Activated naive CD8-positive, alpha-beta T cell treated with anti-CD3 and anti-CD28 coated beads, Interleukin-2, amount 50 U/mL, for 16 hours (primary cell): ENCODE data around the gene GFRA1.

ENCODE experiments used
- DNase-seq: peaks from one replicate; pipeline ENCODE4 v3.0.0-alpha.2; 2020; ENCODE audit warnings: low read depth, low spot score

GFRA1 gene

DNA sequence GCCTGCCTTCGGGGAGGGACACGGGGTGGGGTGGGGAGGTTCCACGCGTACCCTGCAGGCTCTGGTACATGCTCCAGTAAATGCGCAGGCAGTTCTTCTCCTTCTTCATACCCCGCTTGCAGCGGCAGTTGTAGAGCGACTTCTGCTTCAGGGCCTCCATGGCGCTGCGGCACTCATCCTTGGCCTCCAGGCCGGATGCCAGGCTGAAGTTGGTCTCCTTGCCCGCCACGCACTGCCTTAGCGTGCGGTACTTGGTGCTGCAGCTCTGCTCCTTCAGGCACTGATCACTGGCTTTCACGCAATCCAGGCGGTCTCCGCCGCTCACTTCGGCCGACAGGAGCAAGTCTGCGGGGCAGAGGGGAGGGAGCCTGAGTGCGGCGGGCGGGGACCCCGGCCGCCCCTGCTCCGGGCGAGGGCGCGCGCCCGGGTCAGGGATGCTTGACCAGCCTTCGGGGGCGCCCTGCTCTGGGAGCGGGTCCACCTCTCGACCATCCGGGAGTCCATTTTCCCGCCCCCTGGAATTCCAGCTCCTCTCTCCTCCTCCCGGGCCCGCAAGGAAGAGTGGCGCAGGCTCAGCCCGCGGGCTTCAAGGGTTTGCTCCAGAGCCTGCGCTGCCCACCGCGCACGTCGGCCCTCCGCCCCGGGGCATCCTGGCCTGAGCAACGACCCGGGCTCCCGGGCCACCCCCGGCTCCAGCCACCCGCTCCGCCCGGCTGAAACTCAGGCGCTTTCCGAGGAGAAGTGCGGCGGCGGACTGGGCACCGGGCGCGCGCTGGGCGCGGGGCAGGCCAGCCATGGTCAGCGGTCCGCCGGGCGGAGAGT, 2.0 kb downstream of the GFRA1 start:
- DNase-seq = no peak

DNA sequence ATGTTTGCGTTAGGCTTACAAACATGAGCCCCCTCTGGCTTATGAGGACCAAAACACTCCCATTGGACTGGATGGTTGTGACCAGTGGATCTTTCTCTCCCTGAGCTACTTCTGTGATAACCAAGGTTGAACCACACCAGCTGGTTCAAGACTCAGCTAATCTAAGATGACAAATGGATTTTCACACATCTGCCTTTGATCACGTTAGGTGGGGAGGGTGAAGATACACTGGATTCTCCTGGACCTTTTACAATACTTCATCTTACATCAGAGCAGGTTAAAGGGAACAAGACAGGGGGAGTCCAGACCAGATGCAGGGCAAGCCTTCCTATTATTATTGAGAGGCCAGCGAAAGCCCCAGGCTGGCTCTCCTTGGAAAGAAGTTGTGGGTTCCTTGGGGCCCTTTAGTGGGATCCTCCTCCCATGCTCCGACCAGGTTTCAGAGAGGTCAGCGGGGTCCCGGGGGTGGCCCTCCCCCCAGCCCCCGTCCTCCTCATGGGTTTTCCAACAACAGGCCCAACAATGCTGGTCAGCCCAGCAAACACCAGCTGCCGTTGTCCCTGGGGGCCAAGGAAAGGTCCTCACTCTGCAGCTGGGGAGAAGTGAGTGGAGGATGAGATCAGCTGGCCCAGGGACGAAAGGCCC, 2.8 kb downstream of the GFRA1 start:
- no peak for DNase-seq

DNA sequence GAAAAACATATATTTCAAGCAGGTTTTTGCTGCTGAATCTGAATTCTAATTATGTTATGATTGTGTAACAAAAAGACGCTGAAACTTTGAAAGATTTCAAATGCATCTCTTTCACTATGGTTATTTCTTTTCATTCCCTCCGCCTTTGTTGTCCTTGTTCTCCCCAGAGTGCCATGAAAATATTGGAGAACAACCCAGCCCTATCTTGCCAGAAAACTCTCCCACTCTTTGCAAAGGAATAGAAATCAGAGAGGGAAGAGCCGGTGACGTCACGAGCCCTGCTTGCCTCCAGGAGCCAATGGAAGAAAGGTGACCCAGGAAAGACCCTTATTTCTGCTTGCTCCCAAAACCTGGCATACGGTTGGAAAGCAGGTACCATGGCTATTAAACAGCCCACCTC, 3.4 kb downstream of the GFRA1 start:
- DNase-seq = no peak

DNA sequence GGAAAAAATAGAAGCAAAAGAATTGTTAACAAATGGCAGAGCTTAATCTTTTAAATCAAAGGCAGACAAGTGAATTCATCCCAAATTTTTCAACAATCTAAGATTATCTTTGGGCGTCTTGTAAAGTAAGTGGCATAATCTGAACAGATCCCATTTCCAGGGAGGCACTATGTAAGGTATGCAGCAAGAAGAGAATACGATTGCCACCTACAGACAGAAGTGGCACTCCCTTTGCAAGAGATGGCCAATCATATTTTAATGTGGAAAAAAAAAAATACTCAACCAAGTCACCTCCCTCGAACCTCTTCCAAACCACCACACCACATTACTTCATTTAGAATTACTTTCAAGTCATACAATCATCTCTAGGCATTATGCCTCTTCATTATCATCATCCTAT, 4.0 kb downstream of the GFRA1 start:
- no peak for DNase-seq

DNA sequence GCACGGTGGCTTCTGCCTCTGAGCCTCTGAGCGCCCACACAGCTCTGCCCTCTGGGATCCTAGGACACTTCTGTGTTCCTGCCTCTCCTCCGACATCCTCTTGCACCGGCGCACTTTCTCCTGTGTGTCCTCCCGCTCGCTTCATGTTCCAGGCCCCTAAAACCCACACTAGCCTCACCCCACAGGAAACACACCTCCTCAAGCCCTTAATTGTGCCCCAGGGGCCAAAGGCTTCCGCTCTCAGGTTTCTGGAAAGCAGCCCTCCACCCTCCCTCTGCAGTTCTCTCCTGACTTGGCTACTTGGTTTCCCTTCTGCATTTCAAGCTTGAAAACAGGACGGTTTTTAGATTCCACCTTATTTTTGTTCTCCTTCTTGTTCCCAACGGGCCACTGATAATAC, 7.3 kb downstream of the GFRA1 start:
- no peak for DNase-seq

DNA sequence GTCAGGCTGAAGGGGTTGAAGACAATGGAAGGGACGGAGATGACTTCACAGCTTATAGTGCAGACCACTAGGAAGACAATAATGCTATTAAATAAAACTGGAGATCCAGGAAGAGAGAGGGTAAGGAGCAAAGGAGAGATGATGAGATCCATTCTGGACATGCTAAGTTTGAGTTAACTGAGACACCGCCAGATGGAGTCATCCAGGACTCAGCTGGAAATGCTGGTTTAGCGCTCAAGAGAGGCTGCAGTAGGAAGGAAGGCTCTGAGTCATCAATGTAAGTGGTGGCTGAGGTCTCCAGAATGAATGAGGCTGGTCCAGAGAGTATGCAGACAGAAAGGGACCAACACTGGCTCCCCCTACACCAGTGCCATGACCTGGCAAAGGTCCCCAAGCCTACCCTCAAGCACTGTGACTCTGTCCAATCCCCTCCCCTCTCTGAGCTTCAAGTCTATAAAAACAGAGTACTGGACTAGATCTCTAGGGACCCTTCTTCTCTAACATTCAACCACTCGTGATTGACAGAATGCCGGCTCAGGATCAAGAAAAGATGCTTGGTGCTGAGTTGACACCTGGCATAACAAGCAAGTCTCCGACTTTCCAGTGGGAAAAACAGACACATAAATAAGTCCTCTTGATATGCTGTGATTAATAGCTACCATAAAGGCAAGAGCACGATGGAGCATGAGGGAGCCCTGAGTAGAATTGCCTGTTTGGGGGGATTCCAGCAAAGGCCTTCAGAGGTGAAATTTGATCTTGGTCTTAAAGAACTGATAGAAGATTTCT, 8.9 kb downstream of the GFRA1 start:
- DNase-seq = no peak

- DNase-seq = no peak
These were observed 10.3 kb downstream of the GFRA1 start for GRCh38 chr10:116262678-116263077.

DNA sequence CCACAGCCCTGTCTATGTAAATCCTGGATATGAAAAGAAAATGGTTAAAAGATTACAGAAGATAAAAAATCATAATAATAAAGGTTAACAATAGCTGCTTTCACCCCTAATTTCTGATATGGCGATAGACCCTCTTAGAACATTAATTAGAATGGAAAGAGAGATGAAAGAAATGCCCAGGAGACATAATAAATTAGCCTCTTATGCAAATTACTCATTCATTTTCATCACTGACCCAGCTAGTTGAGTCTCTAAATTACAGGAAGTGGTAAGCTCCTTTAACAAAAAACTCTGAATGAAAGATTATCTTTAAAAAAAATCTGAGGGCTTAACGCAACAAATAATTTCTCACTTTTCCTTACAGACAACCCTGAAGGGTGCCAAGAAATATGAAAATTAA, 12.4 kb downstream of the GFRA1 start:
- no peak for DNase-seq

GRCh38 chr10:116259638-116260037, 13.4 kb downstream of the GFRA1 start:
- no peak for DNase-seq

- no peak for DNase-seq
These were observed 15.2 kb downstream of the GFRA1 start for GRCh38 chr10:116257785-116258184.

GRCh38 chr10:116256752-116257259, 16.2 kb downstream of the GFRA1 start:
- DNase-seq = no peak

- no peak for DNase-seq
These were observed 16.9 kb downstream of the GFRA1 start for GRCh38 chr10:116255886-116256751.

DNA sequence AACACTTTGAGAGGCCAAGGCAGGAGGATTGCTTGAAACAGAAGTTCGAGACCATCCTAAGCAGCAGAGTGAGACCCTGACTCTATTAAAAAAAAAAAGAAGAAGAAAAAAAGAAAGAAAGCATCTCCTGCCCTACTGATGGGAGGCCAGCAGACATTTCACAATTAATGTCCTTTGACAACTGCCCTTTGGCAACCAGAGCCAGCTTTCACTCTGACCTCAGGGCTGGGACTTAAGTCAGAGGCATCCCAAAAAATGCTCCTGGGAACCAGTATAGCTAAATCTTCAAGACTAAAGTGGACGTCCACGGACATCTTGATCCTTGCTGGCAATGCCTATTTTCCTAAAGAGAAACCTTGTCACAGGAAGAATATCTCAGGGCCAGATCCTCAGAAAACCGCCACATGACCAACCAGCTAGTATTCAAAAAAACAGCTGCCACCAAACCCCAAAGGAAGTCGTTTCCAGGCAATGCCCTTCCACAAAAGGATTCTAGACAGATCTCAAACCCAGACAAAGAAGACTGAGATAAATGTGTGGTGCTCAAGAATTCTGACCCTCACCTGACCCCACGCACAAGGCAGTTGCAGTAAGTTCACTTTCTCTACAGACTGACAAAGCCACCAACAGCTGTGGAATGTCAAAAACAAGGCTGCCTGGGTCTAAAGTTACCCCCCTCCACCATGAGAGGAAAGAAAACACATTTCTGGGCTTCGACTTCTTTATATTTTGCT, 18.4 kb downstream of the GFRA1 start:
- DNase-seq = no peak

DNA sequence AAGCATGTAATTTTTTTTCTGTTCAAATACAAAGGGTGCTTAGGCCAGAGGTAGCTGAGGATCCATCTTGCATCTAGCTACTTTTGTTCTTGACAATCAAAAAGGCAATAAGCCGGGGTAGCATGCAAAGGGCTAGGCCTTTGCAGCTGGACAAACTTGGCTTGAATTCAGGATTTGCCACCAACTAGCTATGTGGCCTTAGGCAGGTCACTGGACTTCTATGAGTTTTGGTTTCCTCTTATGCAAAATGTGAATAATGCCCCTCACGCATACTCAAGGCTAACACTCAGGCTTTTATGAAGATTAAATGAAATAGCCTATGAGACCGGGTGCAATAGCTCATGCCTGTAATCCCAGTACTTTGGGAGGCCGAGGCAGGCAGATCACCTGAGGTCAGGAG, 19.3 kb downstream of the GFRA1 start:
- no peak for DNase-seq

GRCh38 chr10:116251602-116252395, 21.2 kb downstream of the GFRA1 start:
- DNase-seq = no peak

GRCh38 chr10:116247691-116248090, 25.3 kb downstream of the GFRA1 start:
- no peak for DNase-seq

DNA sequence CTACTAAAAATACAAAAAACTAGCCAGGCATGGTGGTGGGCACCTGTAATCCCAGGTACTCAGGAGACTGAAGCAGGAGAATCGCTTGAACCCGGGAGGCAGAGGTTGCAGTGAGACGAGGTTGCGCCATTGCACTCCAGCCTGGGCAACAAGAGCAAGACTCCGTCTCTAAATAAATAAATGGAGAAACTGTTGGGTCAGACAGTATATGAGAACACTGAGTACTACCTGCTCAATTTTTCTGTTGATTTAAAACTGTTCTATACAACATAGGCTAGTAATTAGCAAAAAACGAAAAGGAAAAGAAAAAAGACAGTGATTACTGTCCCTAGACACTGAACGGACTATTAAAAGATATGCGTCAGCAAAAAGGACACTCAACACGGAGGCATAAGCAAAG, 26.7 kb downstream of the GFRA1 start:
- DNase-seq = no peak

DNA sequence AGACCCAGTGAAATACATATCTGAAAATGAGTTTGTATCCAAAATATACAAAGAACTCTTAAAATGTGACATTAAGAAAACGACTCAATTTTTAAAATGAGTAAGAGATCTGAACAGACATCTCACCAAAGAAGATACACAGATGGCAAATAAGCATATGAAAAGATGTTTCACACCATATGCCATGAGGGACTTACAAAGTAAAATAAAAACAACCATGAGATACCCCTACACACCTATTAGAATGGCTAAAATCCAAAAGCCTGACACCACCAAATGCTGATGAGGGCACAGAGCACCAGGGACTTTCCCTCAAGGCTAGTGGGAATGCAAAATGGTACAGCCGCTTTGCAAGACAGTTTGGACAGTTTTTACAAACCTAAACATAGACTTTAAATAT, 27.9 kb downstream of the GFRA1 start:
- no peak for DNase-seq

- no peak for DNase-seq
These were observed 31.2 kb downstream of the GFRA1 start for GRCh38 chr10:116241642-116242410.
